Heart left ventricle (tissue), 13 donors: ENCODE measurements around the gene WDR90.

Experiments used
- CTCF ChIP-seq, 12 donors: fragments of 200-600 bp; sonication (generic) in 4 of 12; IDR thresholded peaks; one replicate each; pipeline versions ENCODE4 v1.5.0 to v1.8.0; 2018 to 2022; ENCODE audit warnings: antibody characterized with exemption in 12 of 12, mild to moderate bottlenecking in 5 of 12
- POLR2A ChIP-seq, 2 donors: fragments of 450-650 bp; IDR thresholded peaks; one replicate each; pipeline ENCODE4 v1.6.1; 2017; ENCODE audit warnings: antibody characterized with exemption in 2 of 2, mild to moderate bottlenecking in 2 of 2, moderate library complexity in 2 of 2
- donor health status: ischemic (EF 13 %, LVEDD 7.1; RV severe dilation, severe dysfunction).
- donor health status: DM: no; HTN: yes; CAD: no.
- donor health status: DM: no; HTN: no; CAD: no.
- donor health status: ischemic (EF 25% LVEDD 6.9; RV normal size, moderate dysfunction).
- donor health status: ischemic (EF 25% LVEDD 5.7; RV mildly dilated, moderate dysfunction).
- donor health status: ischemic (EF 35%, LVEDD 5.7; RV mildly dilated, moderate dysfunction).
- donor health status: nonischemic (EF 11% LVEDD 7.7; RV severe dilation, severe dysfunction).
- donor health status: DM: yes; HTN: yes; CAD: no.
- donor health status: PGD.
- donor health status: ischemic (EF 29% LVEDD 5.4; RV normal size, mild dysfunction).
- donor health status: nonischemic (EF 23%, LVEDD 6.1; RV moderate dilation, normal function).

DNA sequence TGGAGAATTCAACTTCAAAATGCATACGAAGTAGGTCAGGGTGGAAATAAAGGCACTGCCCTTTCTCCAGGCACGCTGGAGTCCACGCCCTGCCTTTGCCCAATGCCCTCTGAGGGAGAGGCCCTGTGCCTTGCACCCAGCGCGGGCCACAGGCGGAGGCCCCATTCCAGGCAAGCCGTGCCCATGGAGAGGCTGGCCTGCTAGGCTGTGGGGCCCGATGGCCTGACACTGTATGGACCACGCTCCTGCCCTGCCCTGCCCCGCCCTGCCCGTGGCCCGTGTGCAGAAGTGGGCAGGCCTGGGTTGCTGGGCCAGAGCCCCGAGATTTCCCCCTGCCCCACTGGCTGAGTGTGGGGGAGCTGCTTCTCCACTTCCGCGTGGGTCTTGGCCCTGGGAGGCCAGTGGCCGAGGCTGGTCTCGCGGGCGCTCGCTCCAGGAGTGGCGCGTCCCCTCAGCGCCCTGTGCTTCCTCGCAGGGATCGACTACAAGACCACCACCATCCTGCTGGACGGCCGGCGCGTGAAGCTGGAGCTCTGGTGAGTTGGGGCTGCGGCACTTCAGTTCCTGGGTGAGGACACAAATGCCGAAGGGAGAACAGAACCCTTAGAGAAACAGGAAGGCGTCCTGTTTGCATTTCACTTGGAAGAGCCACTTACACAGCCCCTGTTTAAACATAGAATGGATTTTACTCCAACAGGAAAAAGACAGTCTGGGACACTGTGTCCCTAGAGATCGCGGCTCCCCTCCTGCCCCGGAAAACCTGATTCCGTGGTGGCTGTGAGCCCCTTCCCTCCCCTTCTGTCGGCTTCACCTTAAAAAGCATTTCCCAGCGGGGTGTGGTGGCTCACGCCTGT lies 32.2 kb upstream of the WDR90 start:
- TF ChIP-seq POLR2A (IDR thresholded peaks at IDR 0.05) = no peak
- no peak for TF ChIP-seq CTCF (IDR thresholded peaks at IDR 0.05)
